ENCODE data around the gene GMDS.

DNA sequence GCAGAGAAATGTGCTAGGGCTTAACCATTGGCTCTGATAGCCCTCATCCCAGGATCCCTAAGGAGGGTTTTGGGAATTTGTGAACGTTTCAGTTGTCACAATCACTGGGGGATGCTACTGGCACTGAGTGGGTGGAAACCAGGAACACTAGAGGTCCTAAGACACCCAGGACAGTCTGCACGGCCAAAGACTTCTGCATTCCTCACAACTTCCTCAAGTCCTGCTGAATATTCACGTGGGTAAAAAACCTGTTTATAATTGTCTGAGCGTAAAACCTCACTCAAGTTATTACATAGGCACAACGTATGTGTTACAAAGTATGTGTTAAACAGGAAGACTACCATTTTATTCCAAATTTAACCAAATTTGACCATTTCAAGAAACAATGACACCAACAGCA is 52.4 kb downstream of the GMDS start:
- TF ChIP-seq CTCF (IDR thresholded peaks at IDR 0.05) (no peak), POLR2A (IDR thresholded peaks at IDR 0.05) (no peak)

All from heart left ventricle (tissue), 13 donors.